Dermis blood vessel endothelial cell (primary cell): ENCODE measurements around the gene SLC13A5. TPM values are rescaled to one million over a fixed set of nuclear protein-coding genes. Genes with fewer than 3 reads are reported as not detected.
"Not testable (repeated sequence)": the region's sequence is repeated elsewhere in the genome, so short reads cannot be mapped to it uniquely, and the experiment has no call there.

Experiments used
- DNase-seq: peaks from one replicate; pipeline ENCODE4 v3.0.0; 2010
- total RNA-seq: library from RNA; depleted of rRNA; stranded (reverse); fragments of >200 nt; gene quantifications from 2 replicates; pipeline ENCODE4 v1.2.3, GENCODE V29; 2014

SLC13A5 gene
- total RNA-seq, 1 donor from 2014 or later: not detected

DNA sequence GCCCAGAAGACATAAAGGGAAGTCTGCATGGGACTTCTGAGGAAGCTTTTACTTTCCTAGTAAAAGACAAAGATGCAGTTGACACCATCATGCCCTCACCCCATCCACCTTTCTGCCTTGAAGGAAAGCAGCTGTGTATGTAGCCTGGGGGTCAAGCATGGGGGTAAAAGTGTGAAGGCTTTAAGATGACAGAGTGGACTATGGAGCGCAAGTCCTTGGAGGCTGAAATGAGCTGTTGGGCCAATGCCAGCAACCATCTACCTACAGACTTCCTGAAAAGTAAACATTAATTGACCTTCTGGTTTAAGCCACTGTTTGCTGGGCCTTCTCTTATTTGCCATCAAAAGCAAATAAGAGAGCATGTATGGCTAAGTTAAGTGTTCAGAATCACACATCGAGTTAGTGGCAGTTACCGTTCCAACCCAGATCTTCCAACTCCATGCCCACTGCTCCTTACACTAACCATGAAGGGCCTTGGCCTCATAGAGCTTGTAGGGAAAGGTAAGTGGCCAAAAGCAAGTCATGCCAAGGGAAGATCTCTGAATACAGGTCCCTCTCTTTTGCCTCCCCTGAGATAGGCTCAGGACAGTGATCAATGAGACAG lies 30.0 kb downstream of the SLC13A5 start:
- no peak for DNase-seq

DNA sequence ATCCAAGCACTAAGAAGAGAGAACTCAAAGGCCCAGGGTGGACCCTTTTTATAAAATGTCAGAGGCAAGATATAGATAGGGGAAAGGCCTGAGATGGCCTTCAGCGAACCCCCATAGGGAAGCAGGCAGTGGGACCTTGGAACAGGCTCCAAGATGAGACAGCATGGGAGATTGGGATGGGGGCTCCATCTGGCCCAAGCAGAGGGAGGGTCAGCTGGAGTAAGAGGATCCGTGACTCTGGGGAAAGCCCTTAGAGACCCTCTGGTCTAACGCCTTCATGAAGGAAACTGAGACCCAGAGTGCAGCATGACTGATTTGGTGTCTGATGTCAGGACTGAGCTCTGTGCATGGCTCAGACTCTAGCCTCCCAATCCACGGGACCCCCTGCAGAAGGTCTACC lies 30.8 kb downstream of the SLC13A5 start:
- no peak for DNase-seq

DNA sequence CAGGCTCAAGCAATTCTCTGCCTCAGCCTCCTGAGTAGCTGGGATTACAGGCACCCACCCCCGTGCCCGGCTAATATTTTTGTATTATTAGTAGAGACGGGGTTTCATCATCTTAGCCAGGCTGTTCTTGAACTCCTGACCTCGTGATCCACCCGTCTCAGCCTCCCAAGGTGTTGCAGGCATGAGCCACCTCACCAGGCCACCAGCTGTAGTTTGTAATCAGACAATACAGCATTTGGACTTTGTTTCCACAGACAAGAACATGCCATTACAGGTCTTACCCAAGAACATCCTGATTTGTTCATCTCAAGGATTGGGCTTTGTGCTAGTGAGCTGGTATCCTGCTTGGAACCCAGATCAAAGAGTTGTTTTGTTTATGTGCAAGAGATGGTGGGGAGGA lies 31.5 kb downstream of the SLC13A5 start:
- DNase-seq: no peak

DNA sequence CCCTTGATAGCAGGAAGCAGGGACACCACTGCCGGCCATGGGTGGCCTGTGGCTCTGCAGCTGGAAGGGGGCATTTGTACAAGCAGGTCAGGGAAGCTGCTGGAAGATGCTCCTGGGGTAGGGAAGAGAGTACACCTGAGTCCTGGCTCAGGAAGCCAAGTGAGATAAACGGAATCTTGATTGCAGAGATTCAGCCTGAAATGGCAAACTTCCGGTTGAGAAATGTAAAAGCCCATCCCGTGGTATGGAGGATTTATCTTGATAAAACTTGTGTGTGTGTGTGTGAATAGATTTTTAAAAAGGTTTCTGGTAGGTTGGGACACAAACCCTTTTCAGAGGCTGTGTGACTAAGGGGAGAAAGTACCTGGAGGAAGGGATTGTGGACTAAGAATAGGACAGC lies 32.0 kb downstream of the SLC13A5 start:
- DNase-seq: no peak

DNA sequence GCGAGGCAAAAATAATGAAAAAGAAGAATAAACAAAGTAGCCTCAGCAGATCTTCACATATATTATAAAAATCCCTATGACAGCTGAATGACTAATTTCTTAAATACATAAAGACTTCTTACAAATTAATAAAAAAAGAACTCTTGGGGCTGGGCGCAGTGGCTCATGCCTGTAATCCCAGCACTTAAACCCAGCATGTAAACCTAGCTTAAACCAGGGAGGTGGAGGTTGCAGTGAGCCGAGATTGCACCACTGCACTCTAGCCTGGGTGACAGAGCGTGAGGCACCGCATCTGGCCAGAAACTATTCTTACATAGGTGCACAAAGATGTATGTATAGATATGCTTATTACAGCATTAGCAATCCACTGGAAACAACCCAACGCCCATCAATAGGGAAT lies 33.9 kb downstream of the SLC13A5 start:
- DNase-seq: no peak

DNA sequence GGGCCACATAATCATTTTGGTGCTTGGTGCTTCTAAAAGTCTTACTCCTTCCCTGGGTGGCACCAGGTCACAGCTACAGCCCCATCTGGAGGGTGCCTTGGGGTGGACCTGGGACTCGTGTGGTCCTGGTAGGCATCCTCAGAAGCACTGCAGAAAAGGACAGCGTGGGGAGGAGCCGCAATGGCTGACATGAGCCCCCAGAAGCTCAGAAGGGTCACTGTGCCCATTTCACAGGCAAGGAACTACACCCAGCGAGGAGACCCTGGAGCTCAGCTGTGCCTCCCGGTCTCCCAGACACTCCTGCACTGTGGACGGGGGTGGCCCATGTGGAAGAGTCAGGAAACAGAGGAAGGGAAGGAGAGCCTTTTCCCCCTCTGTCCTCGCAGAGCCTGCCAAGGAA lies 35.2 kb downstream of the SLC13A5 start:
- no peak for DNase-seq

DNA sequence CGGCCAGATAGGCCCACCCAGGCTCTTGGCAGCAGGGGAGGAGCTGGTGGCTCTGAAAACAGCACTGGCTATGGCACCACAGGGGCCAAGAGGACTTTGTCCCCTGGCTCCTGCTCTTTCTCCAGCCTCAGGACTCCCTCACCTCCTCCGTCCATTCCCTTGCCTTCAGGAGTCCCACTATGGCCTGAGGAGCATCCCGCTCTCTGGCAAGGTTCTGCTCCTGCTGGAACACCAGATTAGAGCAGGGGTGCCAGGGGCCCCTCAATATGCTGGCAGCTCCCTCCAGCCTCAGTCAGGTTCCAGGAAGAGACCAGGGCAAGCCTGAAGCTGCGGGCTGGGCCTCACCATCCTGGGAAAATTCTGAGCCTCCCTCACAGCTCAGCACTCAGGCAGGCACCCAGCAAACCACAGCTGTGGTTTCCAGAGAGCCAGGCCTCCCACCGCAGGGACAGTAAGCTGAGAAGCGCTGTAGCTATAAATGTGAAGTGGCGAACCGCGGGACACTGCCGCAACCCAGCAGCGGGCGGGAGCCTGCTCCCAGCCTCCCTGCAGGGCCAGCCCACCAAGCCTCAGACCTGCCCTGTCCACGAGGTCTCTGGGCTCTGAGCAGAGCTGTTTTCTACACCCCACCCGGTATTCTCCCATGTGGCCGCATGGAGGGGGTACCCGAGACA lies 35.9 kb downstream of the SLC13A5 start:
- no peak for DNase-seq

DNA sequence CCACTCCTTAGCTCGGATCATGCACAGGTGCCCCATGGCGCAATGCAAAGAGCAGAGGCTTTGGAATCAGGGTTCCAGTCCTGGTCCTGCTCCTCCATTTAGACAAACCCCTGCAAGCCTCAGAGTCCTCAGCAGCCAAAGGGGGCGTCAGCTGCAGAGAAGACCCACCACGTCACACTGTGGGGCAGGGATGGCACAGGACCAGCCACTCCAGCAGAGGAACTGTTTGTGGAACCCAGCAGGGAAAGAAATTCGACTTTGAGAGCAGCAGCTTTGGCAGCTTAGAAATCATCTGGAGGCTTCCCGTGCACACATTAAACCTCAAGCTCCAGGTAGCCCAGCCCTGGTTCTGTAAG lies 36.4 kb downstream of the SLC13A5 start:
- no peak for DNase-seq

DNA sequence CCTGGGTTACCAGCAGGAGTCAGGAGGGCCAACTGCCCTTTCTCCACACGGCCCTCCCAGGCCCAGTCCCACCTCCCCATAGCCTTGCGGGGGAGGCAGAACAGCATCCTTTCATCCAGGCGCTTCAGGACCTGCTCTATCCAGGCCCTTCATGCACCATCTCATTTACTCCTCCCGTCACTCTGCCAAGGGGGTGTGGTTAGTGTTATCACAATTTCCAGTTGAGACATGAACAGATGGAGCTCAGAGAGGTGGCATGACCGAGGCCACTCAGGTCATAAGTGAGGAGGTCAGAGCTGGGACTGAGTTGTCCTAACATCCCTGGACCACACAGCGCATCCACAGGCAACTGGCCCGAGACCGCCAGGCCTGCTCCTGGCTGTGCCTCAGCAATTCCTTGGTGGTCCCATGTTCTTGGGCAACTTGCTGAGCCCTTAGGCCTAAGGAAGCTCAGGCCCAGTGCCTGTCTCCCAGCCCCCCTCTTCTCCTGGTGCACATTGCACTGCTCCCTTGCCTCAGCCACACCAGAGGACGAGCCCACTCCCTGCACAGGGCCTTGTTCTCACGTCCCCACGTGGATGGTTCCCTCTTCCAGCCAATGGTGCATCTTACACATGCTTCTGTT lies 37.9 kb downstream of the SLC13A5 start:
- no peak for DNase-seq

DNA sequence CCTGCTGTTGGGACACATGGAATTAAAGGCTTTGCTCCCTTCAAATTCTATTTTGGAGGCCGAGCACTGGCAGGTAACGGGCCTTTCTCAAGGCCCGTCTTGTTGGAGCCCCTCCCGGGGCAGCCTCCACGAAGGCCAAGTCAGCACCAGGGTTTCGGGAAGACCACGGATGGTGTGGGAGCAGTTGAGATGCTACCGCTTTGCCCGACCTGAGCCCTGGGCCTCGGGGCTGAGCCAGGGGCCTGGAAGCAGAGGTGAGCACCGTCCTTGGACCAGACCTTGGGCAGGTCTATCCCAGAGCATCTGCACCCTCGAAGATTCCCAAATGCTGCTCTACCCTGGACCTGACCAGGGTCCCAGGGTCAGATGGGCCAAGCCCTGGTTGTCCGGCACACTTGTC lies 38.6 kb downstream of the SLC13A5 start:
- no peak for DNase-seq

DNA sequence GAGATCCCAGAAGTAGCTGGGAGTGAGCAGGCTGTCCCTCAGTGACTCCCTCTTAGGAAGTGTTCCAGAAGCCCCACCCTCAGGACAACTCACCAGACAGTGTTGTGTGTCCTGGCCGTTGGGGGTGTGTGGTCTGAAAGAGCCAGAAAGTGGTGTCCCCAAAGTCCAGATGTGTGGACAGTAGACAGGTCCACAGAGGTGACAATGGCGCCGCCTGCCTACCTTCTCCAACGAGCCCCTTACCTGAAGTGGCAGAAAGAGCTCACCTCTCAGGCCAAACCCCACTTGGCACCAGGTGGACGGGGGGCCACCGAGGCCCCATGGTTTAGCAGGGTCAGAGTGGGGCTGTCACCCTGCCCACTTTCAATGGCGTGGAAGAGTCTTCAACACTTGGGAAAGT lies 41.7 kb downstream of the SLC13A5 start:
- no peak for DNase-seq

DNA sequence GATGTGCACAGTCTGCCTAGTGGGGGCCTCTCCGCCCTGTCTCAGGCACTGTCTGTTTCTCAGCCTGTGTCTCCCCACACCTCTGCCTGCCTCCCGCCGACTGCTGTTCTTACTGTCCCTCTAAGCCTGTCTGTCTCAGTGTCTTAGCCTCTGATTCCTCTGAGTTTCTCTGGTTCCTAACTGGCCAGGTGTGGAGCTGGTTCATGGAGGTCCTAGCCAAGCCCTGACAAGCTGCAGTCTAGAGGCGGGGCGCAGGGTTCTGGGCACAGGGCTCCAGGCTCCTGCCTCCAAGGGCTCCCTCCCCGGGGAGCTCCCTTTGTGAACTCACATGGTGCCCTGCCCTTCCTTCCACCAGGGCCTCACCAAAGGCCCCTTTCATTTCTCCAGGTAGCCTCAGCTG lies 42.2 kb downstream of the SLC13A5 start:
- DNase-seq: no peak

DNA sequence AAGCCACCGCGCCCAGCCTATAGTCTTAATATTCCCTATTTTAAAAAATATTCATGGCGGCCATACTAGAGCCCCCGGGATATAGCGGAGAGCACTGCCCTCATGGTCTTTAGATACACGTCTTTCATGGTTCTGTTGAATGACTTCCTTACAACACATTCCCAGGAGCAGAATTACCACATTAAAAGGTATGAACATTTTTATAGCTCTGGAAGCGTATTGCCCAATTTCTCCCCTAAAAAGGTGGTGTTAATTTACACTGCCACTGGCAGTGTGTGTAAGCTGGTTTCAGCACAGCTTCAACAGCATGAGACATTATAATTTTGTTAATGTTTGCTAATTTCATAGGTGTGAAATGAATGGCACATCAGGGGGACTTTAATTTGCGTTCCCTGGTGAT lies 42.6 kb downstream of the SLC13A5 start:
- no peak for DNase-seq

DNA sequence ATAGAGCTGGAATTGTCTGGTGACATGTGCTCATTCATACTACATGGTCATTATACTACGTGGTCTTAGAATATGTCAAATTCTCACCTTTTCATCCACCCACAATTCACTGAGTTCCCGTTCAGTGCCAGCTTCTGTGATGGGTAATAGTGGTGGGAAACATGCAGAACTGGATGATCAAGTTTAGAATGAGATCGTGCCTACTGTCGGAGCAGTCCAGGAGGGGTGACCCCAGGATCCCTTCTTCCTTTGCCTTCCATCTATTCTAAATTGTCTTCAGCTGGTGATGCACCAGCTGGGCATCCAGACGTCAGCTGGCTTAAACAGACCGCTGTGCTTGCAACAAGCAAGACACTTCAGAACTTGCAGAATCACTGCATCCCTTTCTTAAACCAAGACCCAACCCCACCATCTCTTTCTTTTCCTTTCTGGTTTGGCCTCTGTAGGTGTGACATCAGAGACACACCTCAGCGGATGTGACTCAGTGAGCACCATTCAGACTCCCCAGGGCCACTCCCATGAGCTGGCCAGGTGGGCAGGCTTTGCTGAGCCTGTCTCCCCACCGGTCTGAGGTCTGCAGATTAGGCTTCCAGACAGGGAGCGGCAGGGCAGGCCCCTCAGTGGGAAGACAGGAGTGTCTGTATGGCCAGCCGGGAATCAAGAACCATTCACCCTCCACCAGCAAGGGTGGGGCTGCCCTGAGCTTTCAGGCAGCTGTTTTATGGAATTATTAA lies 43.5 kb downstream of the SLC13A5 start:
- DNase-seq: no peak

DNA sequence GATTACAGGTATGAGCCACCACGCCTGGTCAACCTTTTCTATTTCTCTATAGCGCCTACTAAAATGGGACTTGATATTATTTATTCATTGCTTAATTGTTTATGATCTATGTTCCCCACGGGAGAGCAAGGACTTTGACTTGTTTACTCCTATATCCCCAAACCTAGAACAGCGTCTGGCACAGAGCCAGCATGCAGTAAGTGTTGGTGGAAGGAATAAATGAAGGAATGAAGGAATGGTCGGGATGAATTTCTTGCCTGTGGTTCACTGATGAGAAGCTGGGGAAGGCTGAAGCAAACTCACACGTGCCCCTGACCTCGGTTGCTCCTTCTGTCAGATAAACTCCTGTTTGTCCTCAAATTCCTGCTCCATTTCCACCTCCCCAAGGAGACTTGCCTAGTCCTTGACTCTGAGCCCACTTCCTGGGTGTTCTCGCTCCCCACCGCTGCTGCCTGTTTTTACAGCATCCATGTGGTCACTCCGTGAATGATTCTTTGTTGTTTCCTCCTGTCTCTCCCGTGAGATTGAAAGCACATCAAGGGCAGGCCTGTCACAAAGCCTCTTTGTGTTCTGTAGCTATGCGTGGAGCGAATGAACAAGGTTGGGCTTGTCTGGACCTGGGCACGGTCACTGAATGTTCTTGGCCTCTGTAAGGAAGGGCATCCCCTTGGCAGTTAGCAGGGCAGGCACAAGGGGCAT lies 44.3 kb downstream of the SLC13A5 start:
- no peak for DNase-seq

DNA sequence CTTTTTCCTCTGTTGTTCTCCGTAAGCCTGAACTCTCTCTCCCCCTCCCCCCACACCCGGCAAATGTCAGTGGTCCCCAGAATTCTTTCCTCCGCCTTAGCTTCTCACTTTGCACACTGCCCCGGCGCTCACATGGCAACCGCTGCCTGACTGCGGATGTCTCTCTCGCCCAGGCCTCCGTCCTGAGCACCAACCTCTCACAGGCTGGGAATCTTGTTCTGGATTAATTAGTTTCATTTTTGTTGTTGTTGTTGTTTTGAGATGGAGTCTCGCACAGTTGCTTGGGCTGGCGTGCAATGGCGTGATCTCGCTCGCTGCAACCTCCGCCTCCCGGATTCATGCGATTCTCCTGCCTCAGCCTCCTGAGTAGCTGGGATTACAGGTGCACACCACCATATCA lies 45.0 kb downstream of the SLC13A5 start:
- no peak for DNase-seq

DNA sequence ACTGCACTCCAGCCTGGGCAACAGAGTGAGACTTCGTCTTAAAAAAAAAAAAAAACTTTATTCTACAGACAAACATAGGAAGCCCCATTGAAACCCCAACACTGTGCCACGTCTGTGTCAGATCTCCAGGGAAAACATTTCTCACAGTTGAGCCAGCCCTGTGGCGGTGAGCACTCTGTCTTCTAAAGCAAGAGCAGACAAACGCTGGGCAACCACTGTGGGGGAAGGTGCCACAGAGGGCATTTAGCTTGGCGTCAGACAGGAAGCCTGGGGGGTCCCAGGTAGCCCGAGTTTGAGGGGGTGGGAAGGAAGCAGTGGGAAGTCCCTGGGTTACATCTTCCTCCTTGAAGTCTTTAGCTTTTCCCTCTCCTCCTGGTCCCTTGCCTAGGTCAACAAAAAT lies 45.7 kb downstream of the SLC13A5 start:
- DNase-seq: no peak

DNA sequence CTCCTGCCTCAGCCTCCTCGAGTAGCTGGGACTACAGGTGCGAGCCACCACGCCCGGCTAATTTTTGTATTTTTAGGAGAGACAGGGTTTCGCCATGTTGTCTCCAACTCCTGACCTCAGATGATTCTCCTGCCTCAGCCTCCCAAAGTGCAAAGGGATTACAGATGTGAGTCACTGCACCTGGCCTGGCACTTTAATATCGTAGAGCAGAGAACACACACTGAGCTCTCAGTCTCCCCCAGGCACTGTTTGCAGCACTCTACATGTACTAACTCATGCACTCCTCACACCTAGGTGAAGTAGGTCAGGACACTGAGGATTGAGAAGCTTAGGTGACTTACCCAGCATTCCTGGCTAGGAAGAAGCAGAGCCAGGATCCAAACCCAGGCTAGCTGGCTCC lies 46.6 kb downstream of the SLC13A5 start:
- DNase-seq: no peak

DNA sequence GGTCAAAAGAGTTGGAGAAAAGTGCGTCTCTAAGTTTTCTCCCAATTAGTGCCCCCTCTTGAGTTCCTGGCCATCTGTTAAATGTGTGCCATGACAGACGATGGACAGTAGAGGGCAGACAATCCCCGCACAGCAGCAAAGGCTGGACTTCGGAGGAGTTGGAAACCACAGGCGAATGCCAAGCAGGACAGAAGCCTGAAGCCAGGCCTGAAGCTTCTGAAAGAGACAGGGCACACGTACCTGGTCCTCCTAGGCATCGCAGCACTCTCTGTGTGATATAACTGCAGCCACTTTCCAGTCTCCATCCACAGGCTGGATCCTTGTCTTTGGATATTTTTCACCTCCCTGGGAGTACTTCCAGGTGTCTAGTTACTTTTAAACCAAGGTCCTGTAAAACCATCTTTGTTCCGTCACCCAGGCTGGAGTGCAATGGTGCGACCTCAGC lies 47.1 kb downstream of the SLC13A5 start:
- peak; percentile 91 for DNase-seq

DNA sequence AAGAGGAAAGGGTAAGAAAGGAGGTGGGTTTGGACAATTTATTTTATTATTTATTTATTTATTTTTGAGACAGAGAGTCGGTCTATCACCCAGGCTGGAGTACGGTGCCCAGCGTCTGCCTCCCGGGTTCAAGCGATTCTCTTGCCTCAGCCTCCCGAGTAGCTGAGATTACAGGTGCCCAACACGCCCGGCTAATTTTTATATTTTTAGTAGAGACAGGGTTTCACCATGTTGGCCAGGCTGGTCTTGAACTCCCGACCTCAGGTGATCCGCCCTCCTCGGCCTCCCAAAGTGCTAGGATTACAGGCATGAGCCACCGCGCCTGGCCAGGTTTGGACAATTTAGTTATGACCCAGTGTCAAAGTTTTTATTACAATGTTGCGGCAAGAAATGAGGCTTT lies 50.0 kb downstream of the SLC13A5 start:
- DNase-seq: not testable (repeated sequence)

DNA sequence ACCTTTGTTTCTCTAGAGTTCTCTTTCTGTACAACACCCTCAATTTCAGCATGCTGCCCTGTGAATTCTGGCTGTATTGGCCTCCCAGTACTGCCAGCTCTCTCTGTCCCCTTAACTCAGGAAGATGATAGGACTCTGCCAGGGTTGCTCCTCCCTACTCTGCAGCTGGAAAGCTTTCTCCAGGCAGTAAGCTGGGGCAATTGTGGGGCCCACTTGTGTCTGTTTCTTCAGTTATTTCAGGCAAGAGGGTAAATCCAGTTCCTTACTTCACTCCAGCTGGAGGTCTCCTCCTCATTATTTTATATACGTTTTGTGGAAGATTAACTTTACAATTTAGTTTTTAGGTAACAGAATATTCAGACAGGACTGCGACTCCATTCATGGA lies 51.7 kb downstream of the SLC13A5 start:
- no peak for DNase-seq

DNA sequence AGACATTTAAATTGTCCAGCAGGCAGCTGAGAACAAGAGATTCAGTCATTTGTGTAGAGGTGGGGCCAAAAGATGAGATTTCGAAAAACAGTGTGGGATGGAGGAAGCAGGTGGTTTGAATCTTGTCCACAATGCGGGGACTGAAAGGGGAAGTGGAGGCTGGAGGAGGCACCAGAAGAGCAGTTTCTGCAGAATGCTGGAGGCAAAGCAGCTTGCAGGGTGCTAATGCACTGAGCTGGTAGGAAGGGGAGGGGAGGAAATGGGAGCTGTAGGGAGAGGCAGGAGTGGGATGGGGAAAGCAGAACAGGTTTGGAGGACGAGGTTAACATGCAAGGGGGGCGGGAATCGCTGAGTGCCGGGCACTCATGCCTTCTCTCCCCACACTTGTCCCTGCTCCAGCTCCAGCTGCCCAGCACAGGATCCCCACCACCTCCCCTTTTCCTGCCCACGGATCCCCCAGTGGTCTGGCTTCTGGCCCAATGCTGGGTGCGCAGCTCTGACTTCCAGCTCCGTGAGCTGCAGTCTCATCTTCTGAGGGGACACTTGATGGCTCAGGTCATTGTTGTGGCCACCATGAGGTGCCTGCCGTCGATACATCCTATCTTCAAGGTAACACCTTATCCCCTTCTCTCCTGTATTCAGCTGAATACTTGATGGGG lies 52.2 kb downstream of the SLC13A5 start:
- no peak for DNase-seq

DNA sequence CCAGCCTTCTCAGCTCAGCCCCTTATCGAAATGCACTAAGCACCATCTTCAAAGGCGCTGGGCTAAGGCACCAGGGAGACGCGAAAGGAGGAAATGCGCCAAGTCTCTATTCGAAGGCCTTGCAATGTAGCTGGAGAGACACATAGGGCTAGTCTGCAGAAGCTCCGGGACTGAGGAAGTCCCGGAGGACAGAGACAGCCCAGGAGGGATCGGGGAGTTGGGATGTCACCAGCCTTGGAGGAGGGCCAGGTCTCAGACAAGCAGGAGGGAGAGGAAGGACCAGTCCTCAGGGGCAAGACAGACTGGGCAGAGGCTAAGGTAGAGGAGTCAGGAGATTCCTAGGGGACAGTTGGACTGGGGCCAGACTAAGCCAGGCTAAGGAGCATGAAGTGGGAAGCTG lies 53.1 kb downstream of the SLC13A5 start:
- no peak for DNase-seq
